ENCODE results near the gene SIGLEC15.
"Not testable (repeated sequence)": the region's sequence is repeated elsewhere in the genome, so short reads cannot be mapped to it uniquely, and the experiment has no call there.

The SIGLEC15 gene

DNA sequence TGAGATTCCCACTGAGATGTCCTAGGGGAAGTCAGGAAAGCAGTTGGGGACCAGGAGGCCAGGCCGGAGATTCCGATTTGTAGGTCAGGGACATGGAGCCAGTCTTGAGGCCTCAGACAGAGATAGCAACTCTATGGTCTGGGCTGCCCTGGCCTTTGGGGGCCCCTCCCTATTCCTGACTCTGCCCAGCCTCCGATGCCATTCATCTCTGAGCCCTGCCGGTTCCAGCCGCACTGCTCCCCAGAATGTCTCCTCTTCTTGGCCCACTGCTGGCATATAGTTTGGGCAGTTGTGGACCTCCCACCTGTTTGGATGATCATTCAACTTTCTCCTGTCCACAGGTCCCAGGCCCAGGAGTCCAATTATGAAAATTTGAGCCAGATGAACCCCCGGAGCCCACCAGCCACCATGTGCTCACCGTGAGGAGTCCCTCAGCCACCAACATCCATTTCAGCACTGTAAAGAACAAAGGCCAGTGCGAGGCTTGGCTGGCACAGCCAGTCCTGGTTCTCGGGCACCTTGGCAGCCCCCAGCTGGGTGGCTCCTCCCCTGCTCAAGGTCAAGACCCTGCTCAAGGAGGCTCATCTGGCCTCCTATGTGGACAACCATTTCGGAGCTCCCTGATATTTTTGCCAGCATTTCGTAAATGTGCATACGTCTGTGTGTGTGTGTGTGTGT, 16.4 kb downstream of the SIGLEC15 start:
- DNase-seq (ENCODE audit: low spot score) (no peak), FAIRE-seq (no peak)

DNA sequence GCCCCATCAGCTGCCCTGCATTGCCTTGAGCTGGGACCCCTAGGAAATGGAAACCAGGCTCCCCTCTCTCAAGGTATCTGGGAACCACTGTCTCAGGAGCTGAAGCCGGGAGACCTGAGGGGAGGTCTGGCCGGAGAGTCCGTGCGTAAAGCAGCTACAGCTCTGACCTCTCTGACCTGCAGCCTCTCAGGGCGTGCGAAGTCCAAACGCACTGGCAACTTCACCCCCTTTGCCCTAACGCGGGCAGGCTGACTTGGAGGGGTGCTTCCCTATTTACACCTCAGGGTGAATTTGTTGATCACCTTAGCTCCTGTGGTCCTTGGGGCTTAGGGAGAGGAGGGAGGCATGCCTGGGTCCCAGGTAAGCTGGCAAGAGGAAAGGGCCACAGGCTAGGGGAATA, 17.5 kb downstream of the SIGLEC15 start:
- FAIRE-seq = no peak
- no peak for DNase-seq (ENCODE audit: low spot score)

DNA sequence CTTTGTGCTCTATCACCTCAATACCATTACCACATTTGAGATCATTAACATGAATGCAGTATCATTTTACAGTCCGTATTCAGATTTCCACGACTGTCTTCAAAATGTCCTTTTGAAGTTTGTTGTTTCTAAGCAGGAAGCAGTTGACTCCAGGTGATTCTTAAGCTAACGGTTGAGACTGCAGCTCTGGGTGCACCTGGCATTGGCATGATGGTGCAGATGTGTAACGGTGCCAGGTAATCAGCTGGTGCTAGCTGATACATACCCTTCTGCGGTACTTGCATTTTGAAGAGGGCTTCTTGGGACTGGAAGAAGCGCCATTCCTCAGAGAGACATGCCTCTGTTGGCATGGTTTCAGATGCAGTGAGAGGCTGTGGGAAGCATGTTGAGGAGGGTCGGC, 19.5 kb downstream of the SIGLEC15 start:
- DNase-seq (ENCODE audit: low spot score) (no peak), FAIRE-seq (no peak)

DNA sequence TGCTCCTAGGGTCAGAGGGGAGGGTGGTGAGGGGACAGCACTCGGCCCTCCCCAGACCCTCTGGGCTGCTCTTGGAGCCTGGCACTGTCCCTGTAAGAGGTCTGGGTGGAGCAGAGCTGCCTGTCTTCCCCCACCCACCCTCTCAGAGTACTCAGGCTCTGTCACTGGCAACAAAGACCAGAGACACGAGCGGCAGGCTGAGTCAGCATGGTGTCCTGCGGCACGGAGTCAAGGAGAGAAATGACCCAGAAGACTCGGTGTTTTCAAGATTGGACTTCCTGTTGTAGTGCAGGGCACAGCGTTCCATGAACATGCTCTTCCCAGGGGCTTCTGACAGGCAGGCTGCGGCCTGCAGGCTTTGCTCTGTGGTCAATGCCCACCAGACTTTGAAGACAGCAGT, 19.9 kb downstream of the SIGLEC15 start:
- FAIRE-seq (no peak), DNase-seq (ENCODE audit: low spot score) (no peak)

DNA sequence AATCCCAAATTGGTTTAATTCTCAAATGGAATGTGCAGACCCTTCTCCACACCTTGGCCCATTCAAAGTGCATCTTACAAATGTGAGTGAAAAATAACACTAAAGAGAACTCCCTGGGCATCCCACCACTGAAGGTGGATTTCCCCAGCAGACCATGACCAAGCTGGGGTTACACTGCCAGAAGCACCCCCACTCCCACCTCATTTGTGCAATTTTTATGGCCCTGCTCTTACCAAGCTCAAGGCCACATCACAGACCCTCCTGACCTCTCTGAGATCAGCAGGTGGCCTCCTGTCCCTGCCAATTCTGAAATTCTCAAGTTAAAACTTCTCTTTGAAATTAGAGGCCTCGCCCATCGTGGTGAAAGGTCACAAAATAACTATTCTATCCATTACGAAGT, 21.6 kb downstream of the SIGLEC15 start:
- FAIRE-seq (no peak), DNase-seq (ENCODE audit: low spot score) (no peak)

DNA sequence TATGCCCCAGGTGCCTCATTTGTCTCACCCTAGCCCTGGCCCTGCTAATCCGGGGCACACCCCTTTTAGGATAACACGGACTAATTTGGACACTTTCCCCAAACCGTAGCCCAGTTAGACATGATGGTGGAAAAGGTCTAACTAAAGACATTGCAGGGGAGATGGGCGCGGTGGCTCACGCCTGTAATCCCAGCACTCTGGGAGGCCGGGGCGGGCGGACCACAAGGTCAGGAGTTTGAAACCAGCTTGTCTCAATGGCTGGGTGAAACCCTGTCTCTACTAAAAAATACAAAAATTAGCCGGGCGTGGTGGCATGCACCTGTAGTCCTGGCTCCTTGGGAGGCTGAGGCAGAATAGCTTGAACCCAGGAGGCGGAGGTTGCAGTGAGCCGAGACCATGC, 23.2 kb downstream of the SIGLEC15 start:
- FAIRE-seq; DNase-seq (ENCODE audit: low spot score): not testable (repeated sequence)

DNA sequence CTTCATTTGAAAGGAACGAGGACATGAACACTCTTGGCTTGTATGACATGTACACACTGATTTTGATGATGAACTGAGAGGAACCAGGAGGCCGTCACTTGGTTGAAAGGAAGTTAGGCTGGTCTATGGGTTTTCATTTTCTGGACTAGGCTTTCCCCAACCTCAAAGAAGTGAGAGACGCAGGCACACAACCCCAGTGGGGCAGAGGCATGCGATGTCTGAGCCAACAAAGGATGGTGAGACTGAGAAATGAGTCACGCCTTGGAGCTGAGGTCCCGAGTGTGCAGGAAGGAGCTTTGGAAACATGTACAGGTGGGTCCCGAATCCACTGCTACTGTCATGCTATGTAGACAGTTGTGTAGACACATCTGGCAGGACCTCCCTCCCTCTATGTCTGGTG, 24.1 kb downstream of the SIGLEC15 start:
- DNase-seq (ENCODE audit: low spot score) = no peak
- no peak for FAIRE-seq

DNA sequence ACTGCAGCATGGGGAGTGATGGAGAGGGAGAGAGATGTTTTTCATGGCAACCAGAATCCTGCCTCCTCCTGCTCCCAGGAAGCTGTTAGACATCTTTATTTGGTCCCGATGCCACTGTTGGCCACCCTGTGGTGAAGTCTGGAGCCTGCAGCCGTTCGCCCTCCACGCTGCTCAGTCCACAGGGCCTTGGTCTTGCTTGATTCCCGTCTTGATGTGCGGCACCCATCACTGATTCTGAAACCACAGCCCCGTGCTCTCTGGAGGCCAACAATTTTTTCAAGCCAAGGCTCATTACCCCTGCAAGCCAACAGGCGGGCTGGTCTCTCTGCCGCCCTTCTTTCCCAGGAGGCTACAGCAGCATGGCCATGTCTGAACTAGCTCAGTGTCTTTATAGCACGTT, 24.5 kb downstream of the SIGLEC15 start:
- DNase-seq (ENCODE audit: low spot score) = peak; percentile 12
- FAIRE-seq = no peak

DNA sequence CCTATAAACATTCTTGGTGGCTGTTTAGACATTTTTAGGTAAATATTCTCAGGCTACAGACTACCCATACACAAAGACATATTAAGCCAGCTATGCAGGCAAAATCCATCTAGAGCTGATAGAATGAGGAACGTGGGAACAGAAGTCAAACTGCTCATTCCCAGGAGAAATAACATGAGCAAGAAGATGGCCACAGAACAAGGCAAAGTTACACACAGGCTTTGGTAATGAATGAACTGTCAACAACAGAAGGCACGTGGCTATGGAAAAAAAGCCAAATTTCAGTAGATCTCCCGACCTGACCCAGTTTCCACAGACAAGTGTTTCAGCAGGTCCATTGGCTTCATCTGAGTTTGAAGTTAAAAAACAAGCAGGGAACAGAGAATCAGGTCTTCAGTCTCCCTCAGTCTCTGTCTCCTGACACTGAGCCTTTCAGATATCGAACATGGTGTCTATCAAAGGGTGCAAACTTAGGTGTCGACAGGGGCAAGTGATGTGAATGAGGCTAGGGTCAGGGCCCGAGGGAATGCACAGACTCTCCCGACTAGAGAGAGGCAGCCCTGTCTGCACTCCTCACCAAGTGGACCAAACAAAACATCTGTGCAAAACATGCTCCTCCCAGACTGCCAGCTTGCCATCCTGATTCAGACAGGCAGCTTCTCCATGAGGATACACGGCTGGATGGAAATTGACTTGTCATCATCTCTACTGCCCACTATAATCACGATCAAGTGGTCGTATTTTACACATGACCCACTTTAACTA, 25.9 kb downstream of the SIGLEC15 start:
- FAIRE-seq = no peak
- no peak for DNase-seq (ENCODE audit: low spot score)

DNA sequence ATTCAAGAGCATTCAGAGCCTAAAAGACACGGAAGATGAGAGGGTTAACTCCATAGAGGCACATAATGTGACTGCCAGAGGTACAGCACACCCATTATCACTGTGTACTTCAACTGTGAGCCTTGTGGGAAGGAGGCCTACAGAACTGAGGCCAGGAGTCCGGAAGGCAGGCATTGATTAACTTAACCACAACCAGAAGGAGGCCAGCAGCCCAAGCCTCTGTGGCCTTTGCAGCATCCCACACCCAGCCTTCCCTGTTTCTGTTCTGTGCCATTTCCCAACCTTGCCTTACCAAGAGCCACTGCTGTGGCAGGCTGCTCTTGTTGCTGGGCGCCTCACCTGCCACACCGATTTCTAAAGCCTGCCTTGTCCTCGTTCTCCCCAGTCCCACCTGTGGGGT, 27.2 kb downstream of the SIGLEC15 start:
- no peak for FAIRE-seq
- no peak for DNase-seq (ENCODE audit: low spot score)

DNA sequence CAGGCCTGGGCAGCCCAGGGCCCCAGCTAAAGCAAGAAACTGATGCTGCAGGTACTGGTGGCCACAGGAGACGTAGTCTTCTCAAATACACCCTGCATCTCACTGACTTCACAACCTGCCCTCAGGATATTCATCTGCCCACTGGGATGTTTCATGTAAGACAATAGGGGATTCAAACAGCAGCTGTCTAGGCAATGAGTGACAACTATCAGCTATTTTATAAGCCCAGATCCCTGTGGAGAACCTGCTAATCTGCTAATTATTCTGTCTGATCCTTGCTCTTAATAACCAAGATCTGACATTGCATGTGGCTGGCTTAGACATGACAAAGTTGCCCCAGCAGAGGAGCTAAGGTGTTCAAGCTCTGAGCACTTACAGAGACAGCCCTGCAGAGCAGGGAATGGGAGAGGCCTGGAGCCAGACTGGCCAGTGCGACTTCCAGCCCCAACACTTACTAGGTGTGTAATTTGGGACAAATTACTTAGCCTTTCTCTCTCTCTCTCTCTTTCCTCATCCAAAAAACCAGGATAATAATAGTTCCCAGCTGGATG, 28.6 kb downstream of the SIGLEC15 start:
- FAIRE-seq (no peak), DNase-seq (ENCODE audit: low spot score) (no peak)

DNA sequence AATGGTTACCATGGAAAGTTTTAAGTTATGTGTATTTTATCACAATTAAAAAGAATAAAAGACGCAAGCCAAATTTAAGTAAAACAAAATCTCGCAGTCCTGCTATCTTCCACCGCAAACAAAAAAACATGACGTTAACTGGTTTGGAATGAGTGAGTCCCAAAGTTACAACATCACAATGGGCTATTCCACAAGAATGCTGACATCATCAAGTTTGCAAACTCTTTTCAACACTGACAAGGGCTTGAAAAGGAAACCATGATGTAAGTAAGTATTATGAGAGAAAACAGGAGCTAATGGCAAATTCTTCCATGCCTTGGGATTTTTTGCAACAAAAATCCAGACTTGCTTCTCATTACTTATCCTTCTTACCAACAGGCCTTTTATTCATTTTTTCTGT, 31.1 kb downstream of the SIGLEC15 start:
- no peak for FAIRE-seq
- no peak for DNase-seq (ENCODE audit: low spot score)

DNA sequence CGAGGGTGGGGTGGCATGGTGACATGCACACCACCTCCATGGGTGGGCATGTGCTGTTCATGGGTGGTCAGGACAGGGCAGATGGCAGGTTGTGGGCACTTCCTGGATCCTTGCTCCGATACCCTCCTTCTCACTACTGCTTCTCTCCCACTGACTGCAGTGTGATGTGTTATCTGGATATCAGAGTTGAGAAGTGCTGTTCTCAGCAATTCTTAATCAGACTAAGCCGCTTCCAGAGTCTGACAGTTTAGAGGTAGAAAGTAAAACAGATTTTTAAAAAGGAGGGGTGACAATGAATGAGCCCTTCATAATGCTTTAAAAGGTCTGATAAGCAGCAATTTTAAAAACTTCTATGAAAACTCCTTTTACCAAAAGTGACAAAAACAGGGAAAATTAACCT, 33.9 kb downstream of the SIGLEC15 start:
- no peak for DNase-seq (ENCODE audit: low spot score)
- no peak for FAIRE-seq

DNA sequence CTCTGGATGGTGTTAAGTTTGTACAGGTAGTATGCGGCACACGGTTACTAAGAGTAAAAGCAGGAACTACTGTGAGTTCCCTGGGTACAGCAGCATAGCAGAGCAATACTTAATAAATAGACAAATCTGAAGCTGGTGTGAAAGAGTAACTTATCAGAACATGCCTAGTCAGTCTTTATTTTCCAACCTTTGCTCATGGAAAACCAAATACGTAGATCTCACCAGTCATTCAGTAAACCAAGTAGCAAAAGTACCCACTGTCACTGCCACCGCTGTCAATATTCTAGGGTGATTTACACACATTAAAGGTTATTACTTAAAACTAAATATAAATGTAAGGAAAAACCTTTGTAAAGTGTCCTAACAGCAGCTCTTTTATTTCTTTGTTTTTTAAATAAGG, 35.0 kb downstream of the SIGLEC15 start:
- FAIRE-seq (no peak), DNase-seq (ENCODE audit: low spot score) (no peak)

DNA sequence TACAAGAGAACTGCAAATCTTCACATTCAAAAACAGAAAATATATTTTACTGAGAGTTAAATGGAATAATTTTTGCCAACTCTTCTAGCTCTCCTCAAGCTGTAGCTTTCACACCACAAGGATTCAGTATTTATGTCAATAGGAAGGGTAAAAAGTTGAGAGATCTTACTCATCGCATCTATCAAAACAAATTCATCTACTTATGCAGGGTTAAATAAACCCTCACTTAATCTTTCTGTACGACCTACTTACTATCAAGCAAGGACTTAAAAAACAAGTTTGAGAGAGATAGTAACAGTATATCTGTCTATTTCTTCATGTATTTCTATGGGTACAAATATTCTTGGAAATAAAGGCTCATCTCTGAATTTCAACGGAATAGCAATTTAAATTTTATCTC, 35.5 kb downstream of the SIGLEC15 start:
- no peak for FAIRE-seq
- DNase-seq (ENCODE audit: low spot score) = no peak

DNA sequence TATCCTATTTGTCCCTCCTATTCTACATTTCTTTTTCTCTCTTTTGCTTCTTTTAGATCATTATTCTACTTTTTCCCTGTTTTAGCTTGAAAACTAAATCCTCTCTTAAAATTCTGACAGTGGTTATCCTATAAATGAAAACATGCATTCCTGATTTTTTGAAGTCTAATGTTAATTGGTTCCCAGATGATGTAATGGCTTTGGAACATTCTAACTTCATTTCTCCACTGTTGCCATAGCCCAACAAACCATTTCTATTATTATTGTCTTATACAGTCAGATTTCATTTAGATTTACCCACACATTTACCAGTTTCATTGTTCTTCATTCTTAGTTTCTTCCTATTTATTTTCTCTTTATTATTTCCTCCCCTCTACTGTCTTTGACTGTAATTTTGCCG, 36.5 kb downstream of the SIGLEC15 start:
- no peak for FAIRE-seq
- DNase-seq (ENCODE audit: low spot score) = no peak

DNA sequence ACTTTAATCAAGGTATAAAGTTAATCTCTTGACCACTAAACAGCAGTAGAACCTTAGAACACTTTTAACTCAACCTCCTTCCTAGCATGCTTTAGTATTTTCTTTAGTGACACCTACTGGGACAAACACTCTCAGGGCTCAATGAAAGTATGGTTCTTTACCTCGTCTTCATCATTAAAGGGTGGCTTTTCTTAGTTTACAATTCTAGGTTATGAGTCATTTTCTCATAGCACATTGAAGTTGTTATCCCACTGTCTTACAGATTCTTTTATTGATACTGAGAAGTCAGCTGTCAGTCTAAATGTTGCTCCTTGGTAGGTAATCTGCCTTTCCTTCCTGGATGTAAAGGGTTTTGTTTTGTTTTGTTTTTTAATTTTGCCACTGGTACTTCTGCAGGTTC, 38.0 kb downstream of the SIGLEC15 start:
- FAIRE-seq (no peak), DNase-seq (ENCODE audit: low spot score) (no peak)

DNA sequence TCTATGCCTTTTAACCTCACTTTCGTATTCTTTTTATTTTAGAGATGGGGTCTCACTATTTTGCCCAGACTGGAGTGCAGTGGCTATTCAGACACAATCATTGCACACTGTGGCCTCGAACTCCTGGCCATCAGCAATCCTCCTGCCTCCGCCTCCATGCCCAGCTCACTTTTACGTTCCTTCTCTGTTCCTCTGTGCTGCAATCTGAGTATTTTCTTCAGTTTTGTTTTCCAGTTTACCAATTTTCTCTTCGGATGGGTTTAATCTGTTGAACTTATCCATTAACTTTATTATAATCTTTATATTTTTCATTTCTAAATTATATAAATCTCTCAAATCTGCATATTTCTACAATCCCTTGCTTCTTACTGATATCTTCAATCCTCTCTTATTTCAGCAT, 38.6 kb downstream of the SIGLEC15 start:
- DNase-seq (ENCODE audit: low spot score) (no peak), FAIRE-seq (no peak)

DNA sequence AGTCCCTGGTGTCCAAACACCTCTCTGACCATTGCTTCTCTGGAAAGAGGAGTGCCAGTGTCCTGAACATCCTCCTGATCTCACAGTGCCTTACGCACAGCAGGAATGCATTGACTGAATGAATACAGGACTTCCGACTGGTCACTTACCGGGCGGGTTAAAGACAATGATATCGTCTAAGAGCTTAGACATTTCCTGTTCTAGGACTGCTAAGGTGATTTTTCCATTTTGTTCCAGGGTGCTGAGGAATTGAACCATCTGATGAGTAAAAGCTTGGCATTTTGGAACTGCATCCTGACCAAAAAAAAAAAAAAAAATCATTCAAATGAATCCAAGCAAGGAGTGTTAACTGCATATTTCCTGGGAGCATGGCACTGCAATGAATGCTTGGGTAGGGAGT, 40.0 kb downstream of the SIGLEC15 start:
- no peak for DNase-seq (ENCODE audit: low spot score)
- no peak for FAIRE-seq

DNA sequence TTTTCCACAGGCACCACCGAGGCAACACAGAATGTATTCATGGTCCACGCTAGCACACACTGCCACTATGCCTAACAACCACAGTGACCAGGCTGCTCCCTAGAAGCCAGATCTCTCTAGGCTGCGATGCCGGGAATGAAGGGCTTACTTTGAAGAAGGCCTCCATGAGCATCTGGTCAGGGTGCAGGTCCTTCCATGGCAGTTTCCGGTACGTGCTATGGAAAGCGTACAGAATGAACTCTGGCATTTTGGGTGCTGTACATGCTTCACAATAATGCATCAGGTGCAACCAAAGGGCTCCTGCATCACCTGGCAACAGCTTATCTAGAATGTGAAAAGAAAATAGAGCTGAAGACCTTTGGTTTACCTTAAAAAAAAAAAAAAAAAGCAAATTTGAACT, 44.9 kb downstream of the SIGLEC15 start:
- FAIRE-seq (no peak), DNase-seq (ENCODE audit: low spot score) (no peak)

DNA sequence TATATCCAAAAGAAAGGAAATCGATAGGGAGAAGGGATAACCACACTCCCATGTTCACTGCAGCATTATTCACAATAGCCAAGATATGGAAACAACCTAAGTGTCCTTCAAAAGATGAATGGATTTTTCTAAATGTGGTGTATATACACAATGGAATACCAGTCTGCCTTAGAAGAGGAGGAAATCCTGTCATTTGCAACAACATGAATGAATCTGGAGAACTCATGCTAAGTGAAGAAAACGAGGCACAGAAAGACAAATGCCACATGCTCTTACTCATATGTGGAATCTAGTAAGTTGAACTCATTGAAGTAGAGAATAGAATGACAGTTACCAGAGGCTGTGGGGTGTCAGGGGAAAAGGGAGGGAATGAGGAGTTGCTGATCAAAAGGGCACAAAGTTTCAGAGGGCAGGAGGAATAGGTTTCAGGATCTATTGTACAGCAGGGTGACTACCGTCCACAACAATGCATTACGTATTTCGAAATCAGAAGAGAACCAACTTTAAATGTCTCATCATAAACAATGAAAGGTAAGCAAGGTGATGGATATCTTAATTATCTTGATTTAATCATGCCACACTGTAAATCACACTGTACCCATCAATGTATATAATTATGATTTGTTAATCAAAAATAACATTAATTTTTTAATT, 46.1 kb downstream of the SIGLEC15 start:
- DNase-seq (ENCODE audit: low spot score) (no peak), FAIRE-seq (no peak)

DNA sequence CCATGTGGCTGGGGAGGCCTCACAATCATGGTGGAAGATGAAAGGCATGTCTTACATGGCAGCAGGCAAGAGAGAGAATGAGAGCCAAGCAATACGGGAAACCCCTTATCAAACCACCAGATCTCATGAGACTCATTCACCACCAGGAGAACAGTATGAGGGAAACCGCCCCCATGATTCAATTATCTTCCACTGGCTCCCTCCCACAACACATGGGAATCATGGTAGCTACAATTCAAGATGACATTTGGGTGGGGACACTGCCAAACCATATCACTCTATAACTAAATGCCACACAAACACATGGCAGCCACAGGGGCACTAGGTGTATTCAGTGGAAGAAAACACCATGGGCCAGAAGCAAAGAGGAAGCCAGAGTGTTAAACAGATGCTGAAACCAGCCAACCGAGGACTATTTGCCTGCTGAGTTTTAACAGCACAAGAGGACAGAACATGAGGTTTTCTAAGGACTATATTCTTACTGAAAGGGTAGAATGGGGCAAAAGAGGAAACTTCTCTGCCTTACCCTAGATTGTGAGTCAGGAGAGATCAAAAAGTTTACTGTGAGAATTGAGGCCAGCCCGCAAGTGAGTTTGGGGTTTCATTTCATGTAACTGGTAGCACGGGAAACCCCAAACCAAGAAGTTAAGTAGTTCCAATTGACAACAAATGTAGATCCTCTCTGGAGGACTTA, 49.2 kb downstream of the SIGLEC15 start:
- FAIRE-seq (no peak), DNase-seq (ENCODE audit: low spot score) (no peak)

Data from RCC 7860 (cell line).